Measurements from ENCODE around the gene TUBA3E. TPM values are rescaled to one million over a fixed set of nuclear protein-coding genes. Genes with fewer than 3 reads are reported as not detected.

TUBA3E gene
- total and polyA plus RNA-seq, 2 of the 13 experiments (the other 11 are each of a cell fraction or from before 2014, with no cell fraction given) = not detected

DNA sequence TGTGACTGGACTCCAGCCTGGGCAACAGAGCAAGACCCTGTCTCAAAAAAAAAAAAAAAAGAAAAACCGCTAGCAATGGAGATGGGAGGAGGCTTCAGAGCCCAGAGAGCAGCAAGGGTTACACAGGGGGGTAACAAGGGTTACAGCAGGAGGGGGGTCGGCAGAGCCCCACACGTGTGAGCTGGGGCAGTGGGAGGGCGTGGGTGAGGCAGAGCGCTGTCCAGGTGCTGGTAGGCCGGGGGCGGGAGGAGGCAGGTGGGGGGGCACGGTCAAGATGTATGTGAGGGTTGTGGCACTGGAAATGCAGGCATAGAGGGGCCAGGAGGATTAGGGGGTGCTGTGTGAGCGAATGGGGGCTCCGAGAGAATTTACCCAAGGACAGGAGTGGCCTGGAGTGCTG lies 12.8 kb downstream of the TUBA3E start (continued):
- TF ChIP-seq, protein P1, sequence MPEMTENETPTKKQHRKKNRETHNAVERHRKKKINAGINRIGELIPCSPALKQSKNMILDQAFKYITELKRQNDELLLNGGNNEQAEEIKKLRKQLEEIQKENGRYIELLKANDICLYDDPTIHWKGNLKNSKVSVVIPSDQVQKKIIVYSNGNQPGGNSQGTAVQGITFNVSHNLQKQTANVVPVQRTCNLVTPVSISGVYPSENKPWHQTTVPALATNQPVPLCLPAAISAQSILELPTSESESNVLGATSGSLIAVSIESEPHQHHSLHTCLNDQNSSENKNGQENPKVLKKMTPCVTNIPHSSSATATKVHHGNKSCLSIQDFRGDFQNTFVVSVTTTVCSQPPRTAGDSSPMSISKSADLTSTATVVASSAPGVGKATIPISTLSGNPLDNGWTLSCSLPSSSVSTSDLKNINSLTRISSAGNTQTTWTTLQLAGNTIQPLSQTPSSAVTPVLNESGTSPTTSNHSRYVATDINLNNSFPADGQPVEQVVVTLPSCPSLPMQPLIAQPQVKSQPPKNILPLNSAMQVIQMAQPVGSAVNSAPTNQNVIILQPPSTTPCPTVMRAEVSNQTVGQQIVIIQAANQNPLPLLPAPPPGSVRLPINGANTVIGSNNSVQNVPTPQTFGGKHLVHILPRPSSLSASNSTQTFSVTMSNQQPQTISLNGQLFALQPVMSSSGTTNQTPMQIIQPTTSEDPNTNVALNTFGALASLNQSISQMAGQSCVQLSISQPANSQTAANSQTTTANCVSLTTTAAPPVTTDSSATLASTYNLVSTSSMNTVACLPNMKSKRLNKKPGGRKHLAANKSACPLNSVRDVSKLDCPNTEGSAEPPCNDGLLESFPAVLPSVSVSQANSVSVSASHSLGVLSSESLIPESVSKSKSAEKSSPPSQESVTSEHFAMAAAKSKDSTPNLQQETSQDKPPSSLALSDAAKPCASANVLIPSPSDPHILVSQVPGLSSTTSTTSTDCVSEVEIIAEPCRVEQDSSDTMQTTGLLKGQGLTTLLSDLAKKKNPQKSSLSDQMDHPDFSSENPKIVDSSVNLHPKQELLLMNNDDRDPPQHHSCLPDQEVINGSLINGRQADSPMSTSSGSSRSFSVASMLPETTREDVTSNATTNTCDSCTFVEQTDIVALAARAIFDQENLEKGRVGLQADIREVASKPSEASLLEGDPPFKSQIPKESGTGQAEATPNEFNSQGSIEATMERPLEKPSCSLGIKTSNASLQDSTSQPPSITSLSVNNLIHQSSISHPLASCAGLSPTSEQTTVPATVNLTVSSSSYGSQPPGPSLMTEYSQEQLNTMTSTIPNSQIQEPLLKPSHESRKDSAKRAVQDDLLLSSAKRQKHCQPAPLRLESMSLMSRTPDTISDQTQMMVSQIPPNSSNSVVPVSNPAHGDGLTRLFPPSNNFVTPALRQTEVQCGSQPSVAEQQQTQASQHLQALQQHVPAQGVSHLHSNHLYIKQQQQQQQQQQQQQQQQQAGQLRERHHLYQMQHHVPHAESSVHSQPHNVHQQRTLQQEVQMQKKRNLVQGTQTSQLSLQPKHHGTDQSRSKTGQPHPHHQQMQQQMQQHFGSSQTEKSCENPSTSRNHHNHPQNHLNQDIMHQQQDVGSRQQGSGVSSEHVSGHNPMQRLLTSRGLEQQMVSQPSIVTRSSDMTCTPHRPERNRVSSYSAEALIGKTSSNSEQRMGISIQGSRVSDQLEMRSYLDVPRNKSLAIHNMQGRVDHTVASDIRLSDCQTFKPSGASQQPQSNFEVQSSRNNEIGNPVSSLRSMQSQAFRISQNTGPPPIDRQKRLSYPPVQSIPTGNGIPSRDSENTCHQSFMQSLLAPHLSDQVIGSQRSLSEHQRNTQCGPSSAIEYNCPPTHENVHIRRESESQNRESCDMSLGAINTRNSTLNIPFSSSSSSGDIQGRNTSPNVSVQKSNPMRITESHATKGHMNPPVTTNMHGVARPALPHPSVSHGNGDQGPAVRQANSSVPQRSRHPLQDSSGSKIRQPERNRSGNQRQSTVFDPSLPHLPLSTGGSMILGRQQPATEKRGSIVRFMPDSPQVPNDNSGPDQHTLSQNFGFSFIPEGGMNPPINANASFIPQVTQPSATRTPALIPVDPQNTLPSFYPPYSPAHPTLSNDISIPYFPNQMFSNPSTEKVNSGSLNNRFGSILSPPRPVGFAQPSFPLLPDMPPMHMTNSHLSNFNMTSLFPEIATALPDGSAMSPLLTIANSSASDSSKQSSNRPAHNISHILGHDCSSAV (CRISPR knock-in tag; IDR thresholded peaks at IDR 0.05; ENCODE audit: borderline replicate concordance) = no peak
- TF ChIP-seq, protein P2, sequence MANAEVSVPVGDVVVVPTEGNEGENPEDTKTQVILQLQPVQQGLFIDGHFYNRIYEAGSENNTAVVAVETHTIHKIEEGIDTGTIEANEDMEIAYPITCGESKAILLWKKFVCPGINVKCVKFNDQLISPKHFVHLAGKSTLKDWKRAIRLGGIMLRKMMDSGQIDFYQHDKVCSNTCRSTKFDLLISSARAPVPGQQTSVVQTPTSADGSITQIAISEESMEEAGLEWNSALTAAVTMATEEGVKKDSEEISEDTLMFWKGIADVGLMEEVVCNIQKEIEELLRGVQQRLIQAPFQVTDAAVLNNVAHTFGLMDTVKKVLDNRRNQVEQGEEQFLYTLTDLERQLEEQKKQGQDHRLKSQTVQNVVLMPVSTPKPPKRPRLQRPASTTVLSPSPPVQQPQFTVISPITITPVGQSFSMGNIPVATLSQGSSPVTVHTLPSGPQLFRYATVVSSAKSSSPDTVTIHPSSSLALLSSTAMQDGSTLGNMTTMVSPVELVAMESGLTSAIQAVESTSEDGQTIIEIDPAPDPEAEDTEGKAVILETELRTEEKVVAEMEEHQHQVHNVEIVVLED (CRISPR knock-in tag; IDR thresholded peaks at IDR 0.05; ENCODE audit: borderline replicate concordance) = no peak

Measured in HepG2 (cell line).